Osteoblast (primary cell): ENCODE data around the gene TAOK1. TPM values are rescaled to one million over a fixed set of nuclear protein-coding genes. Genes with fewer than 3 reads are reported as not detected.

Source experiments
- DNase-seq: peaks from one replicate; pipeline ENCODE4 v3.0.0; 2011; ENCODE audit warnings: low spot score, mixed read lengths; ENCODE audit not compliant: insufficient read length; ENCODE audit errors: missing footprints
- H2AFZ ChIP-seq: 2 replicates; pipeline ENCODE4 v1.6.0; 2011; ENCODE audit warnings: mild to moderate bottlenecking, low read length
- H3K27ac ChIP-seq: 2 replicates; pipeline ENCODE4 v1.5.1; 2011; ENCODE audit warnings: mild to moderate bottlenecking, low read depth, low read length, moderate library complexity
- H3K27me3 ChIP-seq: 2 replicates; pipeline ENCODE4 v1.6.0; 2012; ENCODE audit warnings: mild to moderate bottlenecking, control low read depth, inconsistent platforms, low read length, moderate library complexity; ENCODE audit not compliant: insufficient read depth
- H3K36me3 ChIP-seq: 2 replicates; pipeline ENCODE4 v1.5.1; 2011; ENCODE audit warnings: mild to moderate bottlenecking, low read length, control low read depth, moderate library complexity; ENCODE audit not compliant: insufficient read depth
- H3K4me1 ChIP-seq: 2 replicates; pipeline ENCODE4 v1.5.1; 2011; ENCODE audit warnings: mild to moderate bottlenecking, low read length, control low read depth, moderate library complexity; ENCODE audit not compliant: insufficient read depth
- H3K4me2 ChIP-seq: 2 replicates; pipeline ENCODE4 v1.6.0; 2011; ENCODE audit warnings: mild to moderate bottlenecking, low read length; ENCODE audit not compliant: insufficient read depth
- H3K4me3 ChIP-seq: fragments of 200-600 bp; sonication (generic); 3 replicates; pipeline ENCODE4 v1.5.1; 2012; ENCODE audit warnings: mild to moderate bottlenecking, low read length, inconsistent platforms; ENCODE audit not compliant: insufficient read depth
- H3K79me2 ChIP-seq: 2 replicates; pipeline ENCODE4 v1.6.0; 2012; ENCODE audit warnings: mild to moderate bottlenecking, low read length, control low read depth, inconsistent platforms; ENCODE audit not compliant: insufficient read depth
- H3K9me3 ChIP-seq: 2 replicates; pipeline ENCODE4 v1.5.1; 2011; ENCODE audit warnings: low read depth, low read length, control low read depth
- H4K20me1 ChIP-seq: 2 replicates; pipeline ENCODE4 v1.6.0; 2012; ENCODE audit warnings: mild to moderate bottlenecking, low read length, control low read depth; ENCODE audit not compliant: insufficient read depth
- total RNA-seq: library from RNA; depleted of rRNA; stranded (reverse); fragments of >200 nt; gene quantifications from 2 replicates; pipeline ENCODE4 v1.2.3, GENCODE V29; 2012
- TF ChIP-seq, protein P1 (sequence below): IDR thresholded peaks from 2 replicates; pipeline ENCODE4 v1.5.1; 2011; ENCODE audit warnings: mild to moderate bottlenecking, low read depth, low read length, moderate library complexity; ENCODE audit errors: extremely low read depth

Gene TAOK1
- total RNA-seq, 1 donor = 68.4 TPM

DNA sequence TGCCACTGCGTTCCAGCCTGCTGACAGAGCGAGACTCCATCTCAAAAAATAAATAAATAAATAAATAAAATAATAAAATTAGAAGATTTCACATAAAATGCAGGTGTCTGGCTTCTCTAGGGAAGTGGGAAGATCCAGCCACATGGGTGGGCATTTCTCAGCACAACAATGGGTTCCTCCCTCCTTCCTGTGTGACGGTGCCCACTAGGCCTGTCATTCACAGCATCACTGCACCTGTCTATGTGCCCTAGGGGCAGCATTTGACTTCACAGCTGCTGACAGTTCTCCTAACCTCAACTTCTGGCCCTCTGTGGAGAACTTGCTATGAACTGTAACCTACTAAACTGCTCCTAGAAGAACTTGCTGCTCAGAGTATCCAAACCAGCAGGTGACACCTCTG, 173.7 kb downstream of the TAOK1 start:
- peaks cover 9% of the 10 kb centered on the region for H3K4me1 ChIP-seq
- TF ChIP-seq, protein P1, sequence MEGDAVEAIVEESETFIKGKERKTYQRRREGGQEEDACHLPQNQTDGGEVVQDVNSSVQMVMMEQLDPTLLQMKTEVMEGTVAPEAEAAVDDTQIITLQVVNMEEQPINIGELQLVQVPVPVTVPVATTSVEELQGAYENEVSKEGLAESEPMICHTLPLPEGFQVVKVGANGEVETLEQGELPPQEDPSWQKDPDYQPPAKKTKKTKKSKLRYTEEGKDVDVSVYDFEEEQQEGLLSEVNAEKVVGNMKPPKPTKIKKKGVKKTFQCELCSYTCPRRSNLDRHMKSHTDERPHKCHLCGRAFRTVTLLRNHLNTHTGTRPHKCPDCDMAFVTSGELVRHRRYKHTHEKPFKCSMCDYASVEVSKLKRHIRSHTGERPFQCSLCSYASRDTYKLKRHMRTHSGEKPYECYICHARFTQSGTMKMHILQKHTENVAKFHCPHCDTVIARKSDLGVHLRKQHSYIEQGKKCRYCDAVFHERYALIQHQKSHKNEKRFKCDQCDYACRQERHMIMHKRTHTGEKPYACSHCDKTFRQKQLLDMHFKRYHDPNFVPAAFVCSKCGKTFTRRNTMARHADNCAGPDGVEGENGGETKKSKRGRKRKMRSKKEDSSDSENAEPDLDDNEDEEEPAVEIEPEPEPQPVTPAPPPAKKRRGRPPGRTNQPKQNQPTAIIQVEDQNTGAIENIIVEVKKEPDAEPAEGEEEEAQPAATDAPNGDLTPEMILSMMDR = no peak
- peaks cover 5% of the 10 kb centered on the region for H3K36me3 ChIP-seq
- H3K27ac ChIP-seq = no peak overlapping the region
- H3K4me3 ChIP-seq = no peak overlapping the region
- peaks cover 5% of the 10 kb centered on the region for H4K20me1 ChIP-seq
- no peak overlapping the region for H2AFZ ChIP-seq
- no peaks in the 10 kb centered on the region for H3K27me3 ChIP-seq
- no peaks in the 10 kb centered on the region for H3K9me3 ChIP-seq
- H3K79me2 ChIP-seq = no peaks in the 10 kb centered on the region
- no peak for DNase-seq
- H3K4me2 ChIP-seq = no peak overlapping the region

DNA sequence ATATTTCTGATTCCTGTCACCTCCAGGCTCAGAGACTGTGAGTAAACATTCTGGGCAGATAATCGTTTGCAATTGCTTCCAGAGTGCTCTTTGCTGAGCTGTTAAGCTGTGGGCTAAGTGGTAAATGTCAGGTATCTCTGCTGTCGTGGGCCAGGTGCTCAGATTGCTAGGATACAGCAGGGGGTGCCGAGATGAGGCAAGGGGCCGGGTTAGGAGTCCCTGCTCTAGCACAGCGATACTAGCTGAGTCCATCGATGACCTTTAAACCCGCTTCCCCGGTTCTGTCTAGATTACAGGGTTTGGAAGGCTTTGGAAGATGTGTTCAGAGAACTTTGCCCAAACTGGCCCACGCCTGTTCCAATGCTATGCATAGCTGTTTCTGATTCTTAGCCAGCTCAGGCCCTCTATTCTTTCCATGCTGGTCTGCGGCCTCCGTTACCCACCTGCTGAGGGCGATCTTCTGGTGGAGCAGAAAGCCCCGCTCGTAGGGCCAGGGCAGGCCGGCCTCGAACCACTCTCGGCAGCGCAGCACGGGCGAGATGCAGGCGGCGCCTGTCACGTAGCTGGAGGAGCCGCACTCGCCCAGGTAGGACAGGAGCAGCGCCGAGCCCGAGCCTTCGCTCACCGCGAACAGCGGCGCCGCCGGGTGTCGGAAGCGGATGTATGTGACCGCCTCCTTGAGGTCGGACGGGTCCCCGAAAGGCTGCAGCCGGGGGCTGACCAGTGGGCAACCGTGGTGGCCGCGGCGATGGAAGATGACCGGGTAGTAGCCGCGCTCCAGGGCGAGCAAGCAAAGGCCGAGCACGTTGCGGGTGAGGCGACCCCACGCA, 175.7 kb downstream of the TAOK1 start:
- Histone ChIP-seq H3K9me3 (no peaks in the 10 kb centered on the region), H3K4me3 (peak overlapping the region; percentile 72), H4K20me1 (peaks cover 5% of the 10 kb centered on the region), H2AFZ (peak overlapping the region; percentile 78), H3K36me3 (peaks cover 10% of the 10 kb centered on the region), H3K4me1 (peaks cover 17% of the 10 kb centered on the region), H3K27me3 (no peaks in the 10 kb centered on the region), H3K79me2 (peaks cover 2% of the 10 kb centered on the region), H3K27ac (no peak overlapping the region), H3K4me2 (peak overlapping the region; percentile 77)
- peak; percentile 89 for DNase-seq
- TF ChIP-seq, protein P1 = peak; percentile 7

DNA sequence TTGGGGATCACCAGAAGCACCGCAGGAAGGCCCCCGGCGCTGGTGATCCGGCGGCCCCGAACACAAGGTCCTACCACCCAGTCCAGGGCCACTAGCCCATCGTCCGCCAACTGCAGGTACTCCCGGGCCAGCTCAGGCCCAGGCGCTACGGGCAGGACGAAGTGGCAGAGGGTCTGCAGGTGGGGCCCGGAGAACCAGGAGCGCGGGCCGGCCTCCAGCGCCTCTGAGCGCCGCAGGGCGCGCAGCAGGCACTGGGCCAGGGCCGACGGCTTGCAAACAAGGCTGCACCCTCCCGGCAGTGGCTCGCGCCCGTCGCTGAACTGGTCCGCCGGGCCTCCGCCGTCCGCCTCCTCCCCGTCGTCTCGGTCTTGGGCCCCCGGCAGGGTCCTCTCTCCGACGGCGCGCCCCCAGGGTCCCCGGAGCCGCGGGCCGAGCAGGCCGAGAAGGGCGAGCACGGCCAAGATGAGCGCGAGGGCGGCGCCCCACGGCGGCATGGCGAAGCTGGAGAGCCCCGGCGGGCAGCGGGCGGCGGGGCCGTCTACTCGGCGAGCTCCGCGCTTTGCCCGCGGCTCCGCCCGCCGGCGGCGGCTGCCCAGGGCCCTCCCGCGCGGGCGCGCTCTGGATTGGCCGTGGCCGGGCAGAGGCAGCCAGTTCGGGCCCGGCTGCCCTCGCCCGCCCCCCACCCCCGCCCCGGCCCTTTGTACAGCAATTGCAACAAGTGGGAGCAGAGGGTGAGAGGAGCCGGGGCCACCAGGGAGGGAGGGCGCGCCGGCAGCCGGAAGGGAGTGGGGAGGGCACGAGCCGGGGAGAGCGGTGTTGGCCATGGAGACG, 176.5 kb downstream of the TAOK1 start, which contains the start of gene ABHD15:
Gene ABHD15 (minus strand): TSS at position 565 of the 831 bp plus-strand sequence. CDS start 71 bp downstream, at position 494.
- peaks cover 12% of the 10 kb centered on the region for H3K36me3 ChIP-seq
- DNase-seq = peak; percentile 99
- H3K4me2 ChIP-seq = peak within 1 kb of the TSS; percentile 90
- H4K20me1 ChIP-seq = no peaks in the 10 kb centered on the region
- H2AFZ ChIP-seq = peak within 1 kb of the TSS; percentile 78
- no peak within 1 kb of the TSS for H3K27ac ChIP-seq
- peak within 1 kb of the TSS; percentile 80 for H3K4me3 ChIP-seq
- H3K27me3 ChIP-seq = no peaks in the 10 kb centered on the region
- H3K4me1 ChIP-seq = peaks cover 17% of the 10 kb centered on the region
- peaks cover 2% of the 10 kb centered on the region for H3K79me2 ChIP-seq
- TF ChIP-seq, protein P1 = no peak
- no peaks in the 10 kb centered on the region for H3K9me3 ChIP-seq

DNA sequence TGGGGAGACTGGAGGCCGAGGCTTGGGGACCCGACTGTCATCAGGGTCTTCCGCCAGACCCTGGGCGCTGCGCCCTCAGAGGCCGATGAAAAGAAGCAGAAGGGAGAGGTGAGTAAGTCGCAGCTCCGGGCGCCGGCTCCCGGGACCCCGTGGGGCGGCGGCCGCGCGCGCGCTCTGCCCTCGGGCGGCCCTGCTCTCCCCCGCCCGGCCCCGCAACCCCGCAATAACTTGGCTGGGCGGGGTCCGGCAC, 177.1 kb downstream of the TAOK1 start:
- no peak overlapping the region for H3K27ac ChIP-seq
- H3K36me3 ChIP-seq = peaks cover 12% of the 10 kb centered on the region
- peak overlapping the region; percentile 61 for H2AFZ ChIP-seq
- no peaks in the 10 kb centered on the region for H3K27me3 ChIP-seq
- no peaks in the 10 kb centered on the region for H4K20me1 ChIP-seq
- H3K79me2 ChIP-seq = peaks cover 2% of the 10 kb centered on the region
- peak overlapping the region; percentile 80 for H3K4me3 ChIP-seq
- H3K9me3 ChIP-seq = no peaks in the 10 kb centered on the region
- H3K4me1 ChIP-seq = peaks cover 21% of the 10 kb centered on the region
- H3K4me2 ChIP-seq = peak overlapping the region; percentile 90
- TF ChIP-seq, protein P1 = no peak
- DNase-seq = no peak
